GM21576 (cell line): Measurements from ENCODE around the gene FBH1.
"Not testable (repeated sequence)": the region's sequence is repeated elsewhere in the genome, so short reads cannot be mapped to it uniquely, and the experiment has no call there.

Experiments used
- ATAC-seq: cut with Tn5 transposase; IDR thresholded peaks from one replicate; pipeline ENCODE4 v1.9.1; 2021; ENCODE audit warnings: mild to moderate bottlenecking, moderate library complexity; ENCODE audit not compliant: unreplicated experiment

The FBH1 gene

GRCh38 chr10:5956146-5956936, 66.3 kb downstream of the FBH1 start:
- ATAC-seq, result no peak

DNA sequence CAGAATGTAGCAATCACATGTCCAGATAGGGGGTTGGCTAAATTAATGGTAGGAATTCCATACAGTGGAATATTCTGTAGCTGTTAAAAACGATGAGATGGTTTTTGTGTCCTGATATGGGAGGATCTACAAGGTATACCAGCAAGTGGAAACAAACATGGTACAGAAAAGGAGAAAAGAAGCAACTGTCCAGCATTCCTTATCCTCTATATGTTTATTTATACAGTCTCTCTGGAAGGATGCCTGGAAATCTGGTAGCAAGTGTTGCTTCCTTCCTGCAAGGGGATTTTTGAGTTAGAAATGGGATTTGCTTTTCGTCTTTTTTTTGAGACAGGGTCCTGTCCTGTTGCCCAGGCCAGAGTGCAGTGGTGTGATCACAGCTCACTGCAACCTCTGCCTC, 68.0 kb downstream of the FBH1 start:
- ATAC-seq, result no peak

DNA sequence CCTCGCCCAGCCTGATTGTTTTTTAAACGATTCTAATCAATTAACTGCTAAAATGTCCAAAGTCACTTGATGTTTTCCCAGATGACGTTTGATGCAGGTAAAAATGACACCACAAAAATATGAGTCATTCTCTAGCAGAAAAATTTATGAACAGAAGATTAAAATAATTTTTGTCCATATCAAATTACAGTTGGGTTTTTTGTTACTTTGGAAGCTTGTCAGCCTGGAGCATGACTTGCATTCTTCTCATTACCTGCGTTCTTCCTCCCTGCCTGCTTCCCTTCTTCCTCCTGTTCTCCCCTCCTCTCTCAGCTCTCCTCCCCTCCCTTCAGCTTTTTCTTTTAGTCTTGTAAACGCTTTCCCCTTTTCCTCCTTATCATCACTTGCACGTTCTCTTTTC, 68.6 kb downstream of the FBH1 start:
- ATAC-seq, result no peak

DNA sequence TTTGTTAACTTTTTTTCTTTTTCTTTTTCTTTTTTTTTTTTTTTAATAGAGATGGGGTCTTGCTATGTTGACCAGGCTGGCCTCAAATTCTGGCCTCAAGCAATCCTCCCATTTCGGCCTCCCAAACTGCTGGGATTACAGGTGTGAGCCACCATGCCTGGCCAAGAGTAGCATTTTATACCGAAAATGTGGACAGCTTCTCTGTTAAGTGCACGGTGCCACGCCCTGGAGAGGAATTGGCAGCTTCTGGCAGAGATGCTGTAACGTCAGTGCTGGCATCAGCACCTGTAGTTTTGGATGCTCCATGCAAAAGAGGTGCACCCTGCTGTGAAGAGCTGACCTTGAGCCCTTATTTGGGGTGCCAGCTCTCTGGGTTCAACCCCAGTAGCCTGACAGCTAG, 69.1 kb downstream of the FBH1 start:
- ATAC-seq, result no peak

- no peak for ATAC-seq
Measured at GRCh38 chr10:5959581-5960069, 69.6 kb downstream of the FBH1 start.

DNA sequence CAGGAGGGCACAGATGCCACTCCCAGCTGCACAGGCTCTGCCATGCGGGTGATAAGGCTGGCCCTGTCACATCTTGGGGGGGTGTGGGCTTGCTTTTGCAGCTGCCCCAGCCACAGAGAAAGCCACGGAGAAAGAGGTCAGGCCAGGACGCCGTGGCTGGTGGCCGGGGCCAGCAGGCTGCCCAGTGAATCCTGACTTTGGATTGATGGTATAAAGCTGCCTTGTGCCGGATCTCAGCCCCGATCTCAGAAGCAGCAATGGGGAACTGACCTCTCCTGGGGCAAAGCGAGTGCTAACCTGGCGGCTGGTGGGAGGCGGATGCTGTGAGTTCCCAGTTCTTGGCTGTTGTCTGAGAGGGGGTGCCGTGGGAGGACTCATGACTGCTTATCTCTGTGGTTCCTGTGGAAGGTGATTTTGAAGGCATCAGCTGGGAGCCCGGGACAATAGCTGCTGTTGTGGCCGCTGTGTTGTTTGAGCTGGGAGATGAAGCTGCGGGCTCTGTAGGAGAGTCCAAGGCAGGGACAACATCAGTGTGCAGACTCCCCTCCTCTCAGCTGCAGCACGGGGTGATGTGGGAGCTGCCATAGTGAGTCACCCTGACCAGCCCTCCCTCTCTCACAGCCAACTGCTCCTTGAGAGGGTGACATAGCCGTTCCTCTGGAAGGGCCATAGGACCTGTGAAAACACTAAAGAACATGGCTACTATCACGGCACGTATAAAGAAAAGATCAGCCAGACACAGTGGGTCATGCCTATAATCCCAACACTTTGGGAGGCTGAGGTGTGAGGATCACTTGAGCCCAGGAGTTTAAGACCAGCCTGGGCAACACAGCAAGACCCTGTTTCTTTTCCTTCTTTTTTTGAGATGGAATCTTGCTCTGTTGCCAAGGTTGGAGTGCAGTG, 70.3 kb downstream of the FBH1 start:
- no peak for ATAC-seq

DNA sequence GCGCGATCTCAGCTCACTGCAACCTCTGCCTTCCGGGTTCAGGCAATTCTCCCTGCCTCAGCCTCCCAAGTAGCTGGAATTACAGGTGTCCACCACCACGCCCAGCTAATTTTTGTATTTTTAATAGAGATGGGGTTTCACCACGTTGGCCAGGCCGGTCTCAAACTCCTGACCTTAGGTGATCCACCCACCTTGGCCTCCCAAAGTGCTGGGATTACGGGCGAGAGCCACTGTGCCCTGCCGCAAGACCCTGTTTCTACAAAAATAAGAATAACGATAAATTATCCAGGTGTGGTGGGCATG, 70.9 kb downstream of the FBH1 start:
- ATAC-seq, result not testable (repeated sequence)

DNA sequence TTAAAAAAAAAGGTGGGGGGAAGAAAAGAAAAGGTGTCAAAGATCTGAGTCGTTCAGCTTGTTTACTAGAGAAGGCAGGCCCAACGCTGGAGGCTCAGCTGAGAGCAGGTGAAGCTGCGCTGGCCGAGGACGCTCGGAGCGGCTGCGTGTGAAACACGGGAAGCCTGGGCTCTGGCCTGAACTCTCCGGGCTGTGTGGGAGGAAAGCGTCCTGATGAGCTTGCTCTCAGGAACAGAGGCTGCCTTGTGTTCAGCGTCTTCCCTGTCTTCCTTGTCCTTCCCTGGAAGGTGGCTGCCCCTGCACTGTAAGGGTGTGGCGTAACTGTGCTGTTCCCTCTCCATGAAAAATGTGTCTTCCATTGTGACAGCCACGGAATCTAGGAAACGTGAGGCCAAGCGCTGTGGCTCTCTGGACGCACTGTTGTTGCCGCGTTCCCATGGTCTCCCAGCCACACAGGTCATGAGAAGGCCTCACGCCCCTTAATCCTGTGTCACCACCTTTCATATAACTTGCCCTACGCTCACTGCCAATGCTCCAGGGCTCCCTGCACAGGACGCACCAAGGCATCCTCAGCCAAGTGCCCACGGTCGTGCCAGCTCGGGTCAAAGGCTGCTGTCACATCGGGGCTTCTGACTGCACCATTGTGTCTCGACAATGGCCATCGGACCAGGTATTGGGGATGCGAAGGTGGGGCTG, 71.5 kb downstream of the FBH1 start:
- ATAC-seq, result no peak

- not testable (repeated sequence) for ATAC-seq
Measured at GRCh38 chr10:5962358-5962940, 72.4 kb downstream of the FBH1 start.

GRCh38 chr10:5963071-5963470, 73.0 kb downstream of the FBH1 start:
- ATAC-seq, result no peak

- ATAC-seq, result no peak
Measured at GRCh38 chr10:5963591-5963990, 73.5 kb downstream of the FBH1 start.

DNA sequence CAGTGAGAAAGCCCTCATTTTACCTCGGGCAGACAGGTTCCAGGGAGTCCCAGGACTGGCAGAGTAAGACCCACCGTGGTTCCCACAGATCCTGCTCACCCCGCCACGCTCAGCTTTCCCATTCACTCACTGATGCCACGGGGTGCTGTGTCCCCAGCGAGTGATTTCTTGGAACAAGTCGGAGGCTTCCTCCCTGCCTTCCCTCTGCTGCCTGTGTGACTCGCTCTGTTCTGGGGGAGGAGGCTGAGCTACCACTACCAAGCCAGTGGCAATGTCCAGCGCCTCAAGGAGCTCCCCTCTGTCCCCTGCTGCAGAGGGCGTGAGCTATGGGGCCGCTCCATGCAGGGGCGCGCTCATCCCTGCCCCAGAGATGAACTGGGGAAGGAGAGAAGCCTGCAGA, 74.7 kb downstream of the FBH1 start:
- ATAC-seq, result no peak

- no peak for ATAC-seq
Measured at GRCh38 chr10:5965266-5965665, 75.2 kb downstream of the FBH1 start.

DNA sequence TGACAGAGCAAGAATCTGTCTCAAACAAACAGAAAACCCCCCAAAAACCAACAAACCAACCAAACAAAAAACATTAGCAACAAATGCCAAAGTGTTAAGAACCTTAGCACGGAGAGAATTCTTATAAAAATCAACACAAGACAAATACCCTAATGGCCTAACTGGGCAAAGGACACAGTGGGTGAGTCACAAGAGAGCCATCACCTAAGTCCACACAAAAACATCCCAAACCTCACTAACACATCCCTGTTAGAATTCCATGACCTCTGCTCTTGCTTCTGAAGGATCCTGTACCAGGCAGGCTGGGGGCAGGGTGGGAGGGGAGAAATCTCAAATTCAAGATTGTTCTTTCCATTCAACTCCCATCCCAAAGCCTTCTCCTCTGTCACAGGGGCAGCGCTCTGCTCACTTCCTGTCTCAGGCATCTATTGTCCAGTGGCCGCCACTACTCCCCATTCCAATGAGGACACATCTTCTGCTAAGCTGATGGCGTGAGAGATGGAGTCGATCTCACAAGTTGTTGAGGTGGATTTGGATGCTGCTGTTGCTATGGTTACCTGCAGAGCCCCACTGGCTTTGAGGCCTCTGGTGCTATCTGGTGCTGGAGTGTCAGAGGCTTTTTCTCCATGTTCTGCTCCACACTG, 78.1 kb downstream of the FBH1 start:
- ATAC-seq, result no peak

GRCh38 chr10:5968681-5969453, 78.8 kb downstream of the FBH1 start:
- ATAC-seq, result no peak

GRCh38 chr10:5970066-5970465, 80.0 kb downstream of the FBH1 start:
- ATAC-seq, result no peak

GRCh38 chr10:5970527-5970926, 80.5 kb downstream of the FBH1 start:
- no peak for ATAC-seq

DNA sequence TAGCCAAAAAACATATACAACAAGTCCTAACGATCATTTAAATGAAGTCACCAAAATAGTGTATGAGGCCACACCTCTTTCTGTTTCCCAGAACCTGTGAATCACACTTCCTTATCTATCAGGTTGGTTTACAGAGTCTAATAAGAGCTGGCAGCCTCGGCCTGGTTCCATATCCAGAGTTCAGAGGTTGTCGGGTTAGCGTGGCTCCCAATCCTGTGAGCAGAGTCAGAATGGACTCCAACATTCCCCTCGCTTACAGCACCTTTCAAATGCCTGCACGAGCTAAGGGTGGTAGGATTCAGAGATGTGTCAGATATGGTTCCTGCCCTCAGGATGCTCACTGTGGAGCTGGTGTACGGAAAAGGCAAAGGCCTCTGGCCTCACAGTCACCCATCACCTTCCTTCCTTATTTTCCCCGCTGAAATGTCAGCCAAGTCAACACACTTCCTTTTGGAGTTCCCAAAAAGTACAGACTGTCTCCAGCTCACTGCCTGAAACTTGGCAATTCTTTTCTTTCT, 81.3 kb downstream of the FBH1 start:
- ATAC-seq, result peak; percentile 32

GRCh38 chr10:5971886-5972285, 81.8 kb downstream of the FBH1 start:
- no peak for ATAC-seq

- no peak for ATAC-seq
Measured at GRCh38 chr10:5973069-5973468, 83.0 kb downstream of the FBH1 start.
